ENCODE data around the gene MEOX1.

MEOX1 gene

GRCh38 chr17:43625606-43626005 is 36.1 kb downstream of the MEOX1 start:
- Mint-ChIP-seq H3K4me1 (ENCODE audit: low read depth) (no peaks in the 10 kb centered on the region), H3K9me3 (ENCODE audit: low read depth) (no peaks in the 10 kb centered on the region), H3K27me3 (peaks cover 1% of the 10 kb centered on the region), H3K27ac (no peak overlapping the region), H3K4me3 (no peak overlapping the region), H3K36me3 (no peaks in the 10 kb centered on the region)

GRCh38 chr17:43620581-43620980 is 41.1 kb downstream of the MEOX1 start:
- Mint-ChIP-seq H3K27me3 (no peaks in the 10 kb centered on the region), H3K4me1 (ENCODE audit: low read depth) (no peaks in the 10 kb centered on the region), H3K9me3 (ENCODE audit: low read depth) (no peaks in the 10 kb centered on the region), H3K4me3 (no peak overlapping the region), H3K36me3 (no peaks in the 10 kb centered on the region), H3K27ac (no peak overlapping the region)

- Mint-ChIP-seq H3K9me3 (ENCODE audit: low read depth) (no peaks in the 10 kb centered on the region), H3K4me3 (no peak overlapping the region), H3K4me1 (ENCODE audit: low read depth) (no peaks in the 10 kb centered on the region), H3K36me3 (no peaks in the 10 kb centered on the region), H3K27ac (no peak overlapping the region), H3K27me3 (no peaks in the 10 kb centered on the region)
These were observed 41.6 kb downstream of the MEOX1 start for GRCh38 chr17:43620147-43620546.

GRCh38 chr17:43619705-43620104 is 42.0 kb downstream of the MEOX1 start:
- no peaks in the 10 kb centered on the region for H3K36me3 Mint-ChIP-seq
- H3K27ac Mint-ChIP-seq = no peak overlapping the region
- no peaks in the 10 kb centered on the region for H3K4me1 Mint-ChIP-seq (ENCODE audit: low read depth)

GRCh38 chr17:43618276-43618675 is 43.4 kb downstream of the MEOX1 start:
- Mint-ChIP-seq H3K36me3 (no peaks in the 10 kb centered on the region), H3K9me3 (ENCODE audit: low read depth) (no peaks in the 10 kb centered on the region)

More at GRCh38 chr17:43619705-43620104, 42.0 kb downstream of the MEOX1 start:
- Mint-ChIP-seq H3K4me3 (no peak overlapping the region), H3K9me3 (ENCODE audit: low read depth) (no peaks in the 10 kb centered on the region), H3K27me3 (no peaks in the 10 kb centered on the region)

GRCh38 chr17:43616852-43617251 is 44.9 kb downstream of the MEOX1 start:
- Mint-ChIP-seq H3K4me3 (no peak overlapping the region), H3K9me3 (ENCODE audit: low read depth) (no peaks in the 10 kb centered on the region), H3K4me1 (ENCODE audit: low read depth) (no peaks in the 10 kb centered on the region), H3K36me3 (no peaks in the 10 kb centered on the region), H3K27me3 (peaks cover 1% of the 10 kb centered on the region), H3K27ac (no peak overlapping the region)

More at GRCh38 chr17:43618276-43618675, 43.4 kb downstream of the MEOX1 start:
- H3K4me3 Mint-ChIP-seq = no peak overlapping the region
- no peaks in the 10 kb centered on the region for H3K4me1 Mint-ChIP-seq (ENCODE audit: low read depth)
- no peak overlapping the region for H3K27ac Mint-ChIP-seq
- peaks cover 1% of the 10 kb centered on the region for H3K27me3 Mint-ChIP-seq

- H3K4me1 Mint-ChIP-seq (ENCODE audit: low read depth) = no peaks in the 10 kb centered on the region
- H3K9me3 Mint-ChIP-seq (ENCODE audit: low read depth) = no peaks in the 10 kb centered on the region
- H3K36me3 Mint-ChIP-seq = no peaks in the 10 kb centered on the region
- H3K27ac Mint-ChIP-seq = no peak overlapping the region
- no peak overlapping the region for H3K4me3 Mint-ChIP-seq
- peaks cover 1% of the 10 kb centered on the region for H3K27me3 Mint-ChIP-seq
These were observed 45.3 kb downstream of the MEOX1 start for GRCh38 chr17:43616421-43616820.

- Mint-ChIP-seq H3K4me3 (no peak overlapping the region), H3K36me3 (no peaks in the 10 kb centered on the region), H3K27ac (no peak overlapping the region)
These were observed 45.7 kb downstream of the MEOX1 start for GRCh38 chr17:43616029-43616351.

GRCh38 chr17:43615330-43616028 is 46.2 kb downstream of the MEOX1 start:
- no peaks in the 10 kb centered on the region for H3K9me3 Mint-ChIP-seq (ENCODE audit: low read depth)
- H3K36me3 Mint-ChIP-seq = no peaks in the 10 kb centered on the region
- H3K4me1 Mint-ChIP-seq (ENCODE audit: low read depth) = no peaks in the 10 kb centered on the region
- no peak overlapping the region for H3K4me3 Mint-ChIP-seq
- H3K27ac Mint-ChIP-seq = no peak overlapping the region
- H3K27me3 Mint-ChIP-seq = peaks cover 1% of the 10 kb centered on the region

More at GRCh38 chr17:43616029-43616351, 45.7 kb downstream of the MEOX1 start:
- no peaks in the 10 kb centered on the region for H3K4me1 Mint-ChIP-seq (ENCODE audit: low read depth)
- no peaks in the 10 kb centered on the region for H3K9me3 Mint-ChIP-seq (ENCODE audit: low read depth)
- peaks cover 1% of the 10 kb centered on the region for H3K27me3 Mint-ChIP-seq

- Mint-ChIP-seq H3K4me3 (no peak overlapping the region), H3K4me1 (ENCODE audit: low read depth) (peaks cover 2% of the 10 kb centered on the region), H3K27me3 (peaks cover 1% of the 10 kb centered on the region), H3K27ac (no peak overlapping the region), H3K36me3 (peaks cover under 1% of the 10 kb centered on the region), H3K9me3 (ENCODE audit: low read depth) (no peaks in the 10 kb centered on the region)
These were observed 47.2 kb downstream of the MEOX1 start for GRCh38 chr17:43614561-43614960.

- no peak overlapping the region for H3K27ac Mint-ChIP-seq
- peaks cover 1% of the 10 kb centered on the region for H3K27me3 Mint-ChIP-seq
- peaks cover 3% of the 10 kb centered on the region for H3K36me3 Mint-ChIP-seq
- H3K4me3 Mint-ChIP-seq = no peak overlapping the region
- peaks cover 2% of the 10 kb centered on the region for H3K4me1 Mint-ChIP-seq (ENCODE audit: low read depth)
- no peaks in the 10 kb centered on the region for H3K9me3 Mint-ChIP-seq (ENCODE audit: low read depth)
These were observed 47.8 kb downstream of the MEOX1 start for GRCh38 chr17:43613917-43614316.

GRCh38 chr17:43612515-43612914 is 49.2 kb downstream of the MEOX1 start:
- Mint-ChIP-seq H3K27ac (no peak overlapping the region), H3K9me3 (ENCODE audit: low read depth) (no peaks in the 10 kb centered on the region), H3K4me1 (ENCODE audit: low read depth) (peaks cover 2% of the 10 kb centered on the region), H3K4me3 (no peak overlapping the region), H3K27me3 (peaks cover 1% of the 10 kb centered on the region), H3K36me3 (peaks cover 3% of the 10 kb centered on the region)

- H3K4me1 Mint-ChIP-seq (ENCODE audit: low read depth) = peaks cover 2% of the 10 kb centered on the region
- H3K4me3 Mint-ChIP-seq = no peak overlapping the region
- no peak overlapping the region for H3K27ac Mint-ChIP-seq
- H3K36me3 Mint-ChIP-seq = peaks cover 3% of the 10 kb centered on the region
- H3K9me3 Mint-ChIP-seq (ENCODE audit: low read depth) = no peaks in the 10 kb centered on the region
- peaks cover 1% of the 10 kb centered on the region for H3K27me3 Mint-ChIP-seq
These were observed 50.3 kb downstream of the MEOX1 start for GRCh38 chr17:43611230-43611969.

- Mint-ChIP-seq H3K9me3 (ENCODE audit: low read depth) (no peaks in the 10 kb centered on the region), H3K27ac (no peak overlapping the region), H3K4me3 (no peak overlapping the region), H3K27me3 (peaks cover 1% of the 10 kb centered on the region), H3K36me3 (peaks cover 3% of the 10 kb centered on the region), H3K4me1 (ENCODE audit: low read depth) (peaks cover 2% of the 10 kb centered on the region)
These were observed 51.9 kb downstream of the MEOX1 start for GRCh38 chr17:43609613-43610385.

GRCh38 chr17:43608313-43608712 is 53.4 kb downstream of the MEOX1 start:
- Mint-ChIP-seq H3K4me1 (ENCODE audit: low read depth) (peaks cover 2% of the 10 kb centered on the region), H3K36me3 (peaks cover 3% of the 10 kb centered on the region), H3K27me3 (no peaks in the 10 kb centered on the region), H3K27ac (no peak overlapping the region), H3K4me3 (no peak overlapping the region), H3K9me3 (ENCODE audit: low read depth) (no peaks in the 10 kb centered on the region)

Measured in activated naive CD8-positive, alpha-beta T cell (primary cell).